Stomach (tissue), 4 donors: Measurements from ENCODE around the gene SLC25A26.
A peak's percentile ranks its signal among the peaks of the same experiment; 100 is the strongest.

ENCODE experiments used
- CTCF ChIP-seq, 7 experiments: fragments of 450-650 bp in 4 of 7; fragments of 200-600 bp in 3 of 7; sonication (generic) in 3 of 7; IDR thresholded peaks; one replicate each; pipeline ENCODE4 v1.5.1; 2016 to 2019; ENCODE audit warnings: antibody characterized with exemption in 7 of 7, control low read depth in 2 of 7, mild to moderate bottlenecking in 1 of 7
- POLR2A ChIP-seq, 4 donors: fragments of 450-650 bp; IDR thresholded peaks; one replicate each; pipeline ENCODE4 v1.6.1; 2016; ENCODE audit warnings: antibody characterized with exemption in 4 of 4, control low read depth in 2 of 4, mild to moderate bottlenecking in 1 of 4, moderate library complexity in 1 of 4
- POLR2AphosphoS5 ChIP-seq, 3 donors: sonication (generic); formaldehyde crosslinking; IDR thresholded peaks; one replicate each; pipeline ENCODE4 v1.6.1; 2016; ENCODE audit warnings: antibody characterized with exemption in 3 of 3

GRCh38 chr3:66381626-66382025 lies 160.8 kb downstream of the SLC25A26 start:
- TF ChIP-seq POLR2AphosphoS5 (IDR thresholded peaks at IDR 0.05) (peak in 2 of 3 donors; percentile 44 to 47), CTCF (IDR thresholded peaks at IDR 0.05) (no peak), POLR2A (IDR thresholded peaks at IDR 0.05) (no peak)
